GM19025 (cell line): ENCODE results near the gene LAD1.

Experiments used
- ATAC-seq: cut with Tn5 transposase; IDR thresholded peaks from one replicate; pipeline ENCODE4 v1.9.1; 2021; ENCODE audit warnings: mild to moderate bottlenecking, low read depth, moderate library complexity; ENCODE audit not compliant: unreplicated experiment

LAD1 gene

GRCh38 chr1:201331166-201331565, 68.0 kb downstream of the LAD1 start:
- no peak for ATAC-seq
